Ureter (tissue), 1 donor: ENCODE data around the gene TRIM3. TPM values are rescaled to one million over a fixed set of nuclear protein-coding genes. Genes with fewer than 3 reads are reported as not detected.

Source experiments
- DNase-seq: peaks from one replicate; pipeline ENCODE4 v3.0.0-alpha.2; 2020; ENCODE audit warnings: low spot score
- total RNA-seq: library from RNA; stranded (reverse); gene quantifications from one replicate; pipeline ENCODE4 v1.2.4, GENCODE V29; 2023
- donor health status: DM: yes; HTN: yes; CAD: no.

TRIM3 gene
- total RNA-seq, 1 donor from 2014 or later, result 21.1 TPM

DNA sequence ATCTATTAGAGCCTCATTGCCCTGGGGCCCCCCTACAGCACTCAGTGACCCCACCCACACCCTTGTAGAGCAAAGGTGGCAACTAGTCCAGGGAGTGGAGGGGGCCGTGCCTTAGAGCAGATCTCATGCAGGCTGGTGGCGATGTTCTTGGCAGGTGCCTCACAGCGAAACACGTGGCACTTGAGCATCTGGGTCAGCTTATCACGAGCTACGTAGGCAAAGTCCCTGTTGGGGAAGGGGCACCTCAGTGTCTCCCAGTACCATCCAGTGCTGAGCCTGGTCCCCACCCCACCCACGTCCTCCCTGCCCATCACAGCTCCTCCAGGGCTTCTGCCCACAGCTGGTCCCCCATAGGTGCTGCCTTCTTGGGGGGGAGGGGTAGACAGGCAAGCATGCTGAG lies 72.3 kb downstream of the TRIM3 start:
- DNase-seq, result no peak

DNA sequence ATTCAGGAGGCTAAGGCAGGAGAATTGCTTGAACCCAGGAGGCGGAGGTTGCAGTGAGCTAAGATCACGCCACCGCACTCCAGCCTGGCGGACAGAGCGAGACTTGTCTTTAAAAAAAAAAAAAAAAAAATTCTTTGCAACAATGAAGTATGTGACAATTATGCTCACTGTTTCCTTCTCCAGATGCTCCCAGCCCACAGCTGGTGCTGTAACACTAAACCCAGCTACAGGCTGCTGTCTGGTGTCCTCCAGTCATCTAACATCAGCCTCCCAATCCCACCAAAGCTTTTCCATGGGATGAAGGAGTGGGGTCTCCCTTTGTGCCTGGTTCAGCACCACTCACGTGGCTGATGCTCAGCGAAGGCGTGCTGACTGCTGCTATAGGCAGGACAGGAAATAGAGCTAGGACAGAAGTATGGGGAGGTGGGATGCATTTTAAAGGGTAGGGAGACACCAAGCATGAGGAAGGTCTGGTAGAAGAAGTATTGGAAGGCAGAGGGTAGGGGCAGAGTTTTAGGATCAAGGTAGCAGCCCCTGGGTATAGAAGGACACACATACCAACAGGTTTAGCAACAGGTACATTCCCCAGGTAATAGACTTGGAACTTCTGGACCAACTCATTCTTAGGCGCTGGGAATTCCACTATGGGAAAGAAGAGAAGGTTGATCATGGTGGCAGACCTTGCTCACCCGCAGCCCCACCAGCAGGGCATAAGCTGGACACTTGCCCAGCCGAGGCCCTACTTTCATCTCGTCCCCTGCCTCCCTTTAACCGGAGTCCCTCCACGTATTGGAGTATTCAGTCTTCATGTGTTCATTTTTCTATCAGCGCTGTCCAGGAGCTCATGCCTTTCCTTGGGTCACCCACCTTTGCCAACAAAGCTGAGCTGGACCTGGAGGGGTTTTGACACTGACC lies 73.1 kb downstream of the TRIM3 start:
- DNase-seq, result no peak

Other genes with a start within 250 kb of the TRIM3 start
- 49.5 TPM for gene FHIP1B, start 239.3 kb downstream of the TRIM3 start, total RNA-seq
- gene CNGA4, start 234.9 kb downstream of the TRIM3 start, total RNA-seq, result 0.26 TPM
- not detected for gene CCKBR, start 214.1 kb downstream of the TRIM3 start, total RNA-seq
- gene CAVIN3, start 153.4 kb downstream of the TRIM3 start, total RNA-seq, result 39.0 TPM
- gene SMPD1, start 83.5 kb downstream of the TRIM3 start, total RNA-seq, result 32.9 TPM
- gene APBB1, start 54.8 kb downstream of the TRIM3 start, total RNA-seq, result 24.9 TPM
- 1.2 TPM for gene HPX, start 33.0 kb downstream of the TRIM3 start, total RNA-seq
- 49.3 TPM for gene ARFIP2, start 7.4 kb upstream of the TRIM3 start, total RNA-seq
- 48.3 TPM for gene TIMM10B, start 7.6 kb upstream of the TRIM3 start, total RNA-seq
- 24.2 TPM for gene DNHD1, start 23.3 kb upstream of the TRIM3 start, total RNA-seq
- gene RRP8, start 129.7 kb upstream of the TRIM3 start, total RNA-seq, result 28.0 TPM
- 192 TPM for gene ILK, start 129.8 kb upstream of the TRIM3 start, total RNA-seq
- gene TAF10, start 138.3 kb upstream of the TRIM3 start, total RNA-seq, result 176 TPM
- gene TPP1, start 145.5 kb upstream of the TRIM3 start, total RNA-seq, result 60.0 TPM
- 26.0 TPM for gene DCHS1, start 181.9 kb upstream of the TRIM3 start, total RNA-seq
- gene MRPL17, start 209.4 kb upstream of the TRIM3 start, total RNA-seq, result 50.2 TPM